Adrenal gland (tissue), 12 donors: Measurements from ENCODE around the gene DSE. TPM values are rescaled to one million over a fixed set of nuclear protein-coding genes. Genes with fewer than 3 reads are reported as not detected.

ENCODE experiments used
- DNase-seq, 7 donors: peaks; one replicate each; pipeline ENCODE4 v3.0.0-alpha.2; 2019 to 2020
- H3K27ac ChIP-seq, 5 donors: fragments of 200-600 bp; sonication (generic) in 4 of 5; 1 replicate in 3 of 5; 2 replicates in 2 of 5; pipeline versions ENCODE4 v1.5.1 to v1.8.0; 2016 to 2020; ENCODE audit warnings: mild to moderate bottlenecking in 1 of 5
- H3K27me3 ChIP-seq: fragments of 200-600 bp; 2 replicates; pipeline ENCODE4 v1.8.0; 2021
- H3K36me3 ChIP-seq, 2 donors: fragments of 200-600 bp; replicated peaks in 1 of 2; 1 replicate in 1 of 2; 2 replicates in 1 of 2; pipeline versions ENCODE4 v1.5.1 to v1.8.0; 2018 to 2022
- H3K4me1 ChIP-seq, 2 donors: fragments of 200-600 bp; replicated peaks in 1 of 2; 1 replicate in 1 of 2; 2 replicates in 1 of 2; pipeline versions ENCODE4 v1.5.1 to v1.8.0; 2018 to 2021
- H3K4me3 ChIP-seq, 4 donors: fragments of 200-600 bp; sonication (generic) in 3 of 4; one replicate each; pipeline ENCODE4 v1.5.1; 2016 to 2018
- H3K9me3 ChIP-seq, 3 donors: fragments of 200-600 bp; sonication (generic) in 1 of 3; replicated peaks in 1 of 3; 1 replicate in 2 of 3; 2 replicates in 1 of 3; pipeline versions ENCODE4 v1.5.1 to v1.8.0; 2016 to 2021
- CTCF ChIP-seq, 6 experiments: fragments of 450-650 bp in 4 of 6; fragments of 200-600 bp in 2 of 6; sonication (generic) in 1 of 6; IDR thresholded peaks; 1 replicate in 5 of 6; 2 replicates in 1 of 6; pipeline versions ENCODE4 v1.5.1 to v1.8.0; 2016 to 2021; ENCODE audit warnings: antibody characterized with exemption in 6 of 6, mild to moderate bottlenecking in 2 of 6, moderate library complexity in 1 of 6
- POLR2A ChIP-seq, 2 donors: fragments of 450-650 bp; IDR thresholded peaks; one replicate each; pipeline ENCODE4 v1.6.1; 2017; ENCODE audit warnings: antibody characterized with exemption in 2 of 2, mild to moderate bottlenecking in 2 of 2, moderate library complexity in 1 of 2
- WGBS, 4 donors: extraction: QIAGEN DNeasy Blood & Tissue Kit in 2 of 4; methylation state at CpG; one replicate each; pipeline versions ENCODE4 v1.1.5 to v1.1.7; 2013 to 2017; 5-methylcytosine and 5-hydroxymethylcytosine counted together
- intact Hi-C, 2 donors: fragments of 100-400 bp; cut with DNase I; formaldehyde crosslinking; loops; one replicate each; pipeline versions ENCODE4 v1.14.1 to v1.15.0; 2022 to 2023
- polyA plus RNA-seq, 3 donors: library from polyadenylated mRNA; stranded (reverse); fragments of 200-250 nt in 2 of 3; fragments of 350-450 nt in 1 of 3; fragmentation: Illumina TruSeq in 1 of 3; extraction: RNeasy Lipid Tissue Mini Kit (QIAGEN cat#74804) in 1 of 3; gene quantifications; one replicate each; pipeline ENCODE4 v1.2.3, GENCODE V29; 2013 to 2014
- total RNA-seq, 9 donors: library from RNA; depleted of rRNA in 4 of 9; stranded (reverse); fragments of >200 nt in 4 of 9; fragments of 120-200 nt in 1 of 9; fragmentation: NEBNext Ultra II Directional in 1 of 9; extraction: Animal tissue kit (Norgen Biotek cat#: 25700) in 1 of 9; gene quantifications; one replicate each; pipeline versions ENCODE4 v1.1.0 to v1.2.4, GENCODE V29; 2013 to 2023
- donor health status: healthy with polysubstance abuse.
- donor health status: Bipolar disorder and iron deficiency.
- donor health status: DM: yes; HTN: yes; CAD: no.
- donor health status: DM: no; HTN: no; CAD: no.
- donor health status: DM: no; HTN: no; CAD: no.
- donor health status: DM: yes; HTN: yes; CAD: no.

DSE gene
- total and polyA plus RNA-seq, 12 donors = 7.7 to 67.4 (median 35.0) TPM

- no peak overlapping the region for H3K27ac ChIP-seq
- DNase-seq = no peak
- H3K4me1 ChIP-seq = no peaks in the 10 kb centered on the region
- no peak overlapping the region for H3K4me3 ChIP-seq
- no peaks in the 10 kb centered on the region for H3K9me3 ChIP-seq
- H3K36me3 ChIP-seq = peaks cover 0 to 24% of the 10 kb centered on the region in 2 donors
- 92 to 96% (median 95%) methylated on average over 4 of the region's 4 CpGs for WGBS, 4 donors
- TF ChIP-seq CTCF (IDR thresholded peaks at IDR 0.05) = no peak
- TF ChIP-seq POLR2A (IDR thresholded peaks at IDR 0.05) = no peak
- intact Hi-C loops = no loop called here
- no peaks in the 10 kb centered on the region for H3K27me3 ChIP-seq
Observed at GRCh38 chr6:116430860-116431259, 60.1 kb downstream of the DSE start.

- intact Hi-C loops = no loop called here
- TF ChIP-seq POLR2A (IDR thresholded peaks at IDR 0.05) = no peak
- no peak for TF ChIP-seq CTCF (IDR thresholded peaks at IDR 0.05)
- no peaks in the 10 kb centered on the region for H3K27me3 ChIP-seq
- no peak overlapping the region for H3K4me3 ChIP-seq
- H3K27ac ChIP-seq = no peak overlapping the region
- no peaks in the 10 kb centered on the region for H3K9me3 ChIP-seq
- peaks cover 0 to 25% of the 10 kb centered on the region in 2 donors for H3K36me3 ChIP-seq
- no peak for DNase-seq
- H3K4me1 ChIP-seq = no peaks in the 10 kb centered on the region
Observed at GRCh38 chr6:116431964-116432595, 61.3 kb downstream of the DSE start.

DNA sequence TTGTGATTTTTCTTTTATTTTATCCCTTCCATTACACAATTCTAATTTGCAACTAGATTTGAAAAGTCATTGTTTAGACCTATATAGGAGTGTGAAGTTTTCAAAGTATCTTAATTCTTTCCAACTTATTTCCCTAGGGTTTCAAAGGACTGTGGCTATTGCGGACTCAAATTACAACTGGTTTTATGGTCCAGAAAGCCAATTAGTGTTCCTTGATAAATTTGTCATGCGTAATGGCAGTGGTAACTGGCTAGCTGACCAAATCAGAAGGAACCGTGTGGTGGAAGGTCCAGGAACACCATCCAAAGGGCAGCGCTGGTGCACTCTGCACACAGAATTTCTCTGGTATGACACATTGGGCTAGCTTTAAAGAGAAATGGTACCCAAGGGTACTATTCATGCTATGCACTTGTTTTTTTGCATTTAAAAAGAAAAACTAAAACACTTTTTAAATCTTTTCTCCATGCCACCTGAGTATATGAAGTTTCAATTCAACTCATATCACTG lies 62.5 kb downstream of the DSE start:
- Histone ChIP-seq H3K9me3 (no peaks in the 10 kb centered on the region), H3K4me1 (no peaks in the 10 kb centered on the region), H3K27ac (no peak overlapping the region), H3K36me3 (peaks cover 0 to 17% of the 10 kb centered on the region in 2 donors), H3K27me3 (no peaks in the 10 kb centered on the region), H3K4me3 (no peak overlapping the region)
- DNase-seq = no peak
- 91 to 97% (median 94%) methylated on average over 4 of the region's 4 CpGs for WGBS, 4 donors
- TF ChIP-seq CTCF (IDR thresholded peaks at IDR 0.05) (no peak), POLR2A (IDR thresholded peaks at IDR 0.05) (no peak)
- intact Hi-C loops = no loop called here

GRCh38 chr6:116434056-116434725 lies 63.4 kb downstream of the DSE start:
- WGBS, 4 donors = 89 to 100% (median 95%) methylated on average over 1 of the region's 1 CpG
- no peak for DNase-seq
- no peak overlapping the region for H3K27ac ChIP-seq
- no peaks in the 10 kb centered on the region for H3K9me3 ChIP-seq
- peaks cover 0 to 17% of the 10 kb centered on the region in 2 donors for H3K36me3 ChIP-seq
- H3K4me1 ChIP-seq = no peaks in the 10 kb centered on the region
- intact Hi-C loops = no loop called here
- H3K4me3 ChIP-seq = no peak overlapping the region
- no peaks in the 10 kb centered on the region for H3K27me3 ChIP-seq
- TF ChIP-seq CTCF (IDR thresholded peaks at IDR 0.05) (no peak), POLR2A (IDR thresholded peaks at IDR 0.05) (no peak)
